Nephron (organoid): Measurements from ENCODE around the gene AFF3.

ENCODE experiments used
- H3K27ac Mint-ChIP-seq, 3 experiments: 2 replicates each; pipeline ENCODE4 v1.8.0; 2020; ENCODE audit warnings: mixed read lengths in 3 of 3, mild to moderate bottlenecking in 2 of 3, moderate library complexity in 1 of 3
- H3K27me3 Mint-ChIP-seq: 2 replicates; pipeline ENCODE4 v1.8.0; 2021; ENCODE audit warnings: low read depth, mild to moderate bottlenecking, moderate library complexity, mixed read lengths
- H3K36me3 Mint-ChIP-seq: 2 replicates; pipeline ENCODE4 v1.8.0; 2020; ENCODE audit warnings: low read depth, mixed read lengths
- H3K4me1 Mint-ChIP-seq: 2 replicates; pipeline ENCODE4 v1.8.0; 2020; ENCODE audit warnings: mixed read lengths
- H3K4me3 Mint-ChIP-seq, 3 experiments: 2 replicates each; pipeline ENCODE4 v1.8.0; 2020; ENCODE audit warnings: mild to moderate bottlenecking in 3 of 3, mixed read lengths in 3 of 3, moderate library complexity in 2 of 3
- H3K9me3 Mint-ChIP-seq: 2 replicates; pipeline ENCODE4 v1.8.0; 2020; ENCODE audit warnings: mixed read lengths
- CTCF ChIP-seq, 3 experiments: fragments of 200-600 bp; sonication (generic); IDR thresholded peaks; one replicate each; pipeline ENCODE4 v1.5.0; 2021; ENCODE audit warnings: antibody characterized with exemption in 3 of 3; ENCODE audit not compliant: unreplicated experiment in 3 of 3

AFF3 gene

GRCh38 chr2:100145893-100146656 is 3.7 kb upstream of the AFF3 start:
- peaks cover 6% of the 10 kb centered on the region for H3K9me3 Mint-ChIP-seq

GRCh38 chr2:100143286-100143685 is 896 bp upstream of the AFF3 start:
- Mint-ChIP-seq H3K27me3 (no peaks in the 10 kb centered on the region), H3K4me3 (no peak overlapping the region), H3K36me3 (no peaks in the 10 kb centered on the region), H3K9me3 (no peaks in the 10 kb centered on the region), H3K4me1 (no peaks in the 10 kb centered on the region), H3K27ac (no peak overlapping the region)
- TF ChIP-seq CTCF (IDR thresholded peaks at IDR 0.05; ENCODE audit: unreplicated experiment in 3 of 3): no peak

More at GRCh38 chr2:100145893-100146656, 3.7 kb upstream of the AFF3 start:
- no peaks in the 10 kb centered on the region for H3K4me1 Mint-ChIP-seq
- TF ChIP-seq CTCF (IDR thresholded peaks at IDR 0.05; ENCODE audit: unreplicated experiment in 3 of 3): no peak
- H3K27me3 Mint-ChIP-seq: no peaks in the 10 kb centered on the region
- H3K27ac Mint-ChIP-seq: no peak overlapping the region
- no peak overlapping the region for H3K4me3 Mint-ChIP-seq
- no peaks in the 10 kb centered on the region for H3K36me3 Mint-ChIP-seq

- Mint-ChIP-seq H3K9me3 (no peaks in the 10 kb centered on the region), H3K36me3 (no peaks in the 10 kb centered on the region), H3K27ac (no peak overlapping the region), H3K27me3 (no peaks in the 10 kb centered on the region), H3K4me1 (no peaks in the 10 kb centered on the region), H3K4me3 (no peak overlapping the region)
- TF ChIP-seq CTCF (IDR thresholded peaks at IDR 0.05; ENCODE audit: unreplicated experiment in 3 of 3): no peak
These were observed 484 bp downstream of the AFF3 start for GRCh38 chr2:100141906-100142305.

- Mint-ChIP-seq H3K36me3 (no peaks in the 10 kb centered on the region), H3K4me1 (no peaks in the 10 kb centered on the region), H3K27ac (no peak overlapping the region), H3K4me3 (no peak overlapping the region), H3K27me3 (no peaks in the 10 kb centered on the region), H3K9me3 (no peaks in the 10 kb centered on the region)
- no peak for TF ChIP-seq CTCF (IDR thresholded peaks at IDR 0.05; ENCODE audit: unreplicated experiment in 3 of 3)
These were observed 1.8 kb downstream of the AFF3 start for GRCh38 chr2:100140582-100140981.

GRCh38 chr2:100137866-100138570 is 4.4 kb downstream of the AFF3 start:
- Mint-ChIP-seq H3K9me3 (no peaks in the 10 kb centered on the region), H3K27me3 (no peaks in the 10 kb centered on the region), H3K27ac (no peak overlapping the region), H3K36me3 (no peaks in the 10 kb centered on the region), H3K4me3 (no peak overlapping the region), H3K4me1 (no peaks in the 10 kb centered on the region)
- no peak for TF ChIP-seq CTCF (IDR thresholded peaks at IDR 0.05; ENCODE audit: unreplicated experiment in 3 of 3)
